Inferior parietal cortex (tissue), 1 donor: ENCODE data around the gene FOXB2.
"Not testable (repeated sequence)": the region's sequence is repeated elsewhere in the genome, so short reads cannot be mapped to it uniquely, and the experiment has no call there.

Experiments
- DNase-seq: peaks from one replicate; pipeline ENCODE4 v3.0.0-alpha.2; 2016; ENCODE audit errors: extremely low spot score

Gene FOXB2

GRCh38 chr9:77016121-77016525 lies 3.3 kb upstream of the FOXB2 start:
- no peak for DNase-seq

GRCh38 chr9:77016526-77017504 lies 2.6 kb upstream of the FOXB2 start:
- no peak for DNase-seq

DNA sequence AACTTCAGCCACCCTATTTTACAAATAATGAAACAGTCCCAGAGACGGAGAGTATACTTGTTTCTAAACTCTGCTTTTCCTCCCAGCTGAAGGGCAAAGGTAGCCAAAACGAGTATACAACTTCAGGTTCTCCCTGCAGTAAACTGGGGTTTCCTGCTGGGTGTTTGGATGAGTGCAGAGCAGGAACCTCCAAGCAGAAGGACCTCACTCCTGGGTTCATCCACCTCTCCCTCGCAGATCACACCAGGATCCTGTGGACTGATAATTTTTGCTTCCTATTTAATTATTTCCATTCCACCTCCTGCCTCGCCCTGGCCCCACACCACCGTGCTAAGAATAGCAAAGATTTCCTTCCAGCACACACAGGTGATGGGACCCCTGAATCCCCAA lies 2.0 kb upstream of the FOXB2 start:
- DNase-seq: no peak

DNA sequence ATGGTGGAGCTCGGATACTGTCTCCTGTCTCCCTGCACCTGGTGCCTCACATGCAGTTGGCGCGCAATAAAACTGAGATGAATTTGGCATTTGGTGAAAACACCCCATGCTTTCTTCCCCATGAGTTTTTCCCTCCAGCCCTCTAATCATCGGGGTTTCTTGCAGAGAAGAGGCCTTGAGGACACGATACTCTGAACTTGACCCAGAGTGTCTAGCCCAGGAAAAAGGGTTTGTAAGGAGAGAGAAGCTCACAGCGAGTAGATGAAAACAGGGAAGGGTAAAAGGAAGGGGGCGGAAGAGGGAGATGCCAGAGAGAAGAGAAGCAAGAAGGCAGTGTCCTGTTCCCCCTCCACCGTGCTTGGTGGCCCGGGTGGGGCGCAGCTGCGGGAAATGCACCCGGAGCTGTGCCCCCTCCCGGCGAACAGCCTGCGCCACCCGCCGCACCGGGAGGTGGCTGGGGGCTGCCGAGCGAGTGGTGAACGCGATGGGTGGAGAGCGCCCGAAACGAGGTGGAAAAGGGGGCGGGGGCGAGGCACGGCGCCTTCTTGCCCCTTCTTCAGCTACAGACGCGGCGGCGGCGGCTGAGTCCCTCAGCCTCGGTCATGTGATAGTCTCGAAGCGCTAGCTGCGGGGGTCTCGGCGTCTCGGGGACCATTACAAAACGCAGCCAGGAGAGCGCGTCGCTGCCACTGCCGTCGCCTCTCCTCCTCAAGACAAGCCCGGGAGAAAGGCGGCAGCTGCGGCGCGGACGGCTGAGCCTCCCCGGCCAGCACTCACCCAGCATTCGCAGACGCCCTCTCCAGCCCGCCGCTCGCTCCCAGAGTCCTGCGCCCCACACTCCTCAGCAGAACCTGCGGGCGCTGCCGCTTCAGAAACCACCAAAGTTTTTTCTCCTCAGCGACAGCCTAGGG lies 1.1 kb upstream of the FOXB2 start:
- DNase-seq: no peak

- DNase-seq: no peak
Measured at GRCh38 chr9:77018969-77019235, 553 bp upstream of the FOXB2 start.

GRCh38 chr9:77019926-77020412 lies 514 bp downstream of the FOXB2 start:
- DNase-seq: no peak

- DNase-seq: no peak
Measured at GRCh38 chr9:77020413-77021290, 1.2 kb downstream of the FOXB2 start.

GRCh38 chr9:77021291-77021894 lies 1.9 kb downstream of the FOXB2 start:
- no peak for DNase-seq

- no peak for DNase-seq
Measured at GRCh38 chr9:77021922-77022782, 2.7 kb downstream of the FOXB2 start.

- DNase-seq: no peak
Measured at GRCh38 chr9:77022783-77023440, 3.5 kb downstream of the FOXB2 start.

- no peak for DNase-seq
Measured at GRCh38 chr9:77023726-77024125, 4.3 kb downstream of the FOXB2 start.

DNA sequence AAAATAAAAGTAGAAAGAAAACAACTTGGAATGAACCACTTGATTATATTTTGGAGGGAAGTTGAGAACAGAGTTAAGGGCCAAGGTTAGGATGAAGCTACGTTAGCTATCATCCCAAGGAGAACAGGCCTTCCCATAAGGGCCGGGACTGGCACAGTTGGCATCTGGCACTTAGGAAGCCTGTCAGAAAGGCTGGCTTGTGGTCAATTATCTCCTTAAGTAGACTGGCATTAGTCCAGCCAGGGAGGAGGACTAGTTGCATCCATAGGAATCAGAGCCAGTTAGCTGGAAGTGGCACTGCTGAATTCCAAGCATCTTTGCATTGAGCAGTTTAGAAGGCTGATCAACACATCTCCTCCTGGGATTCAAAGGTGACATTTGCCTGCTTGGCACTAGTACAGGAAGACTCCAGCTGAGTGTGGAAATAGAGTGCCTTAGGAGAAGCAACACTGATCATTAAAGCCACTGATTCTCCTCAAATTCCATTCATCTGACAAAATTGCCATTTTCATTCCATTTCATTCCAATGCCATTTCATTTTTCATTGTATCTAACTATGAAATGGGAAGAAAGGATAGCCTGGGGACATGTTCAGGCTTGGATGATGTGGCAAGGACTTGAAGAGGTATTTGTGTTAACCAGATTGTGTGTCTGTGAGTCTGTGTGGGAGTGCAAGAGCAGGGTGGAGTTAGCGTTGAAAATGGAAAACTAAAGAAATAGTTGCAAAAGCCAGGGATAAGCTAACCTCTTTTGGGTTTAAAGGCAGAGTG lies 5.5 kb downstream of the FOXB2 start:
- no peak for DNase-seq

DNA sequence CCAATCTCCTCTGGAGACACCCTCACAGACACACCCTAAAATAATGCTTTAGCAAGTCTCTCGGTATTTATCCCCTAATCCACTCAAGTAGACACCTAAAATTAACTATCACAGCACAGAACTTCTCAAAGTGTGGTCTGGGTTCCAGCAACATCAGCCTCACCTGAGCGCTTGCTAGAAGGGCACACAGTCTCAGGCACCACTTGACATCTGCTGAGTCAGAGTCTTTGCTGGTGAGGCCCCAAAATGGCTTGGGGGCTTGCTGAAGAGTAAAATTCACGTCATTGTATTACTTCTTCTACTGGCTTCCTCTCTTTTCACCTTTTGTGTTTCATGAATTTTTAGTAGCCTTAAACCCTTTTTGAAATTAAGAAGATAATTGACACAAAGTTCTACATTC lies 9.0 kb downstream of the FOXB2 start:
- DNase-seq: no peak

GRCh38 chr9:77030045-77030444 lies 10.6 kb downstream of the FOXB2 start:
- DNase-seq: no peak

DNA sequence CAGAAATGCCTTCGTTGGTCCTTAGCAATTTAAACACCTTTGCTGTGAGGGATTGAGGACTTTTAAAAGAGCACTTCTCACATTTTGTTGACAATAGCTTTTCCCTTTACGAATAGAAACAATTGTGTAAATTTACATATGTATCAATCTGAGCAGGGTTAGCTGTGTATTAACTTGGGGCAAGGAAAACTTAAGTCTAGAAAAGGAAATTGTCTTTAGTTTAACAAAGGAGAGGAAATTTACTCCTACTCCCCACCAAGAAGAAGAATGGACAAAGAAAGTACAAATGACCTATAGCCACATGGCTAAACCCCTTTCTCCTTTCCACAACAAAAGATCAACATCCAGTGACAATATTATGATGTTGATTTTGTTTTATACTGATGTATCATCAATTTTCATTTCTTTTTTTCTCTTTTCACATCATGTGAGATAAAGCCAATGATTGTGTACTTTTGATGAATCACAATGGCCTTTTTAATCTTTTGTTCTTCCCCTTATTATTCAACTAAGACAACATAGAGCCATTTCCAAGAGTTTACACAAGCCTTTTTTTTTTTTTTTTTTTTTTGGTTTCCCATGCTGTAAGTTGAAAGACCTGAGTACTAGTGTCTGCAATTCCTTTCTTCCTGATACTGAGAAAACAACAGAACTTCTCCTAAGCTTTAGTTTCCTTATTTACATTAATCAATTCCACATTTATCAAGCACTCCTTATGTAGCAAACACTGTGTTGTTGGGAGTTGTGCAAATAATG lies 19.0 kb downstream of the FOXB2 start:
- DNase-seq: no peak

DNA sequence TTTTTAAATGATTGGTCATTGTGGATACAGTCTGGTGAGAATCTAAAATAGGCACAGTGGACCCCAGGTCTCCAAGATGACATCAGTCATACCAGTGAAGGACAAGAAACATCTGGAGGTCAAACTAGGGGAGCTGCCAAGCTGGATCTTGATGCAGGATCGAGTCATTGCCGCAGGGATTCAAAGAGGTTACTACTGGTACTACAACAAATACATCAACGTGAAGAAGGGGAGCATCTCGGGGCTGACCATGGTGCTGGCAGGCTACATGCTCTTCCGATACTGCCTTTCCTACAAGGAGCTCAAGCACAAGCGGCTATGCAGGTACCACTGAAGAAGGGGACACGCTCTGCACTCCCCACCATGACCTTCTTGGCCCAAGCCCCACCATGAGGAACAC lies 20.9 kb downstream of the FOXB2 start:
- no peak for DNase-seq

DNA sequence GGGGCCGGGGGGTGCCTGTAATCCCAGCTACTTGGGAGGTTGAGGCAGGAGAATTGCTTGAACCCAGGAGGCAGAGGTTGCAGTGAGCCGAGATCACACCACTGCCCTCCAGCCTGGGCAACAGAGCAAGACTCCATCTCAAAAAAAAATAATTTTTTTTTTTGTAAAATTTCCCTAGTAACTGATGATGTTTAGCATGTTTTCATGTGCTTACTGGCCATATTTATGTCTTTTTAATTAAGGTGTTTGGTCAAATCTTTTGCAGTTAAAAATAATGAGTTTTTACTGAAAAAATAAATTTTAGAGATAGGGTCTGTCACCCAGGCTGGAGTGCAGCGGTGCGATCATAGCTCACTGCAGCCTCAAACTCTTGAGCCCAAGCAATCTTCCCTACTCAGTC lies 24.3 kb downstream of the FOXB2 start:
- DNase-seq: not testable (repeated sequence)

DNA sequence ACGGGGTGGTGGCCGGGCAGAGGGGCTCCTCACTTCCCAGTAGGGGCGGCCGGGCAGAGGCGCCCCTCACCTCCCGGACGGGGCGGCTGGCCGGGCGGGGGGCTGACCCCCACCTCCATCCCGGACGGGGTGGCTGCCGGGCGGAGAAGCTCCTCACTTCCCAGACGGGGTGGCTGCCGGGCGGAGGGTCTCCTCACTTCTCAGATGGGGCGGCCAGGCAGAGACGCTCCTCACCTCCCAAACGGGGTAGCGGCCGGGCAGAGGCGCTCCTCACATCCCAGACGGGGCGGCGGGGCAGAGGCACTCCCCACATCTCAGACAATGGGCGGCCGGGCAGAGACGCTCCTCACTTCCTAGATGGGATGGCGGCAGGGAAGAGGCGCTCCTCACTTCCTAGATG lies 41.2 kb downstream of the FOXB2 start:
- not testable (repeated sequence) for DNase-seq
